PC-9 (cell line): ENCODE data around the gene FERMT3. TPM values are rescaled to one million over a fixed set of nuclear protein-coding genes. Genes with fewer than 3 reads are reported as not detected.

Source experiments
- BruUV-seq: library from RNA; stranded (reverse); fragments of 400-500 nt; replicated peaks from 2 replicates; lab custom pipeline; 2021; lab: Mats Ljungman, UMichigan
- CTCF ChIA-PET: fragments of 300-600 bp; sonication (Branson Sonifier 250); formaldehyde crosslinking; loops from one replicate; lab custom pipeline; 2022; ENCODE audit warnings: antibody characterized with exemption; lab: Charles Lee
- POLR2A ChIA-PET: fragments of 300-600 bp; sonication (Branson Sonifier 250); formaldehyde crosslinking; loops from one replicate; lab custom pipeline; 2022; ENCODE audit warnings: antibody characterized with exemption; ENCODE audit not compliant: unreplicated experiment; lab: Charles Lee
- DNase-seq, 2 experiments: peaks; one replicate each; pipeline versions ENCODE4 v3.0.0 to v3.0.0-alpha.2; 2015 to 2022; ENCODE audit warnings: mixed read lengths in 1 of 2
- H2AFZ ChIP-seq: fragments of 200-600 bp; sonication (generic); 2 replicates; pipeline ENCODE4 v1.8.1; 2017; ENCODE audit warnings: antibody characterized with exemption
- H3F3A ChIP-seq: fragments of 200-600 bp; sonication (generic); 2 replicates; pipeline ENCODE4 v1.8.1; 2017; ENCODE audit warnings: antibody characterized with exemption, mild to moderate bottlenecking, low read depth; ENCODE audit not compliant: insufficient read depth
- H3K27ac ChIP-seq: fragments of 200-600 bp; sonication (generic); 2 replicates; pipeline ENCODE4 v1.6.1; 2016; ENCODE audit warnings: mixed run types
- H3K27me3 ChIP-seq: fragments of 200-600 bp; sonication (generic); 2 replicates; pipeline ENCODE4 v1.6.1; 2016; ENCODE audit warnings: low read depth, mixed run types; ENCODE audit not compliant: insufficient read depth
- H3K36me3 ChIP-seq: fragments of 200-600 bp; sonication (generic); 2 replicates; pipeline ENCODE4 v1.6.1; 2016; ENCODE audit warnings: low read depth, mixed run types
- H3K4me1 ChIP-seq: fragments of 200-600 bp; sonication (generic); replicated peaks from 2 replicates; pipeline ENCODE4 v1.6.1; 2016; ENCODE audit warnings: mixed run types; ENCODE audit not compliant: insufficient read depth
- H3K4me2 ChIP-seq: fragments of 200-600 bp; sonication (generic); 2 replicates; pipeline ENCODE4 v1.6.1; 2017; ENCODE audit warnings: mixed run types
- H3K4me3 ChIP-seq: fragments of 200-600 bp; sonication (generic); 2 replicates; pipeline ENCODE4 v1.6.1; 2016; ENCODE audit warnings: mixed run types
- H3K79me2 ChIP-seq: fragments of 200-600 bp; sonication (generic); 2 replicates; pipeline ENCODE4 v1.6.1; 2017; ENCODE audit warnings: low read depth, mixed run types
- H3K9me2 ChIP-seq: fragments of 200-600 bp; sonication (generic); 2 replicates; pipeline ENCODE4 v1.8.1; 2017; ENCODE audit warnings: mild to moderate bottlenecking; ENCODE audit not compliant: insufficient read depth
- H3K9me3 ChIP-seq: fragments of 200-600 bp; sonication (generic); 2 replicates; pipeline ENCODE4 v1.8.1; 2016; ENCODE audit warnings: low read depth; ENCODE audit not compliant: insufficient read depth
- H4K20me1 ChIP-seq: fragments of 200-600 bp; sonication (generic); 2 replicates; pipeline ENCODE4 v1.8.1; 2017; ENCODE audit not compliant: insufficient read depth
- CTCF ChIP-seq: fragments of 200-600 bp; sonication (generic); conservative IDR thresholded peaks from 2 replicates; pipeline ENCODE4 v1.6.1; 2017; ENCODE audit warnings: mixed run types, antibody characterized with exemption, mild to moderate bottlenecking, moderate library complexity
- EZH2 ChIP-seq: fragments of 200-600 bp; sonication (generic); IDR thresholded peaks from 2 replicates; pipeline ENCODE4 v1.8.0; 2017; ENCODE audit warnings: antibody characterized with exemption, low read depth
- intact Hi-C: fragments of 100-400 bp; cut with micrococcal nuclease; formaldehyde crosslinking; loops from one replicate; pipeline ENCODE4 v1.10.0; 2022; ENCODE audit not compliant: unreplicated experiment
- total RNA-seq: library from RNA; stranded (reverse); gene quantifications from 2 replicates; pipeline ENCODE4 v1.2.3, GENCODE V29; 2021

Gene FERMT3
- total RNA-seq, 1 experiment from 2014 or later: 5.0 TPM

DNA sequence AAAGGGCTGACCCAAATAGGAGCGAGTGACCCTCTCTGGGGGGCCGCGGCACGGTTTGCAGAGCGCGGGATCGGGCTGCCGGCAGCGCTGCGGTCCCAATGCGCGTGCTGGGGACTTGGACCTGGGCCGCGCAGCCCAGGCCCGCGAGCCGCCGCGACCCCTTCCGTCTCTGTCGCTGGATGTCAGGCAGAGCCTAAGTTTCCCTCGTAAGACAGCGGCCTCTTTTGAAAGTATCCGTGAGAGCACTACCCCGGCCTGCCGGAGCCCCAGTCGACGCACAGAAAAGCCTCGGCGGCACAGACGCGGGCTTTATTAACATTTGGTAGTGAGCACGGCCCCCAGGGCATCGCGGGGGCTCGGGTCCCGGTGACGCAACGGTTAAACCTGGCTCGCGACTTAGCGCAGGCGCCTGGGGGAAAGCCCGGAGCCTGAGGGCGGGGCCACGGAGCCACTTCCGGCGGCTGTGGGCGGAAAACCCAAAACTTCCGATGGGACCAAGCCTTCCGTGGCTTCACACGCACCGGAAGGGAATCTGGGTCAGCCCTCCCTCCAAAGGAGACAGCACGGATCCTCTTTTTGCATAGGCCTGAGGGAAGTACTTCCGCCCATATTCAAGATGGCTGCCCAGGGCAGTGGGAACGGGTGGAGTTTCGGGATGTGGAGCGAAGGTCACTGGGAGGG, 63.2 kb downstream of the FERMT3 start:
- Histone ChIP-seq H3K4me2 (peak overlapping the region; percentile 91), H3K9me2 (no peaks in the 10 kb centered on the region), H4K20me1 (no peaks in the 10 kb centered on the region), H2AFZ (peak overlapping the region; percentile 78), H3K79me2 (peaks cover 25% of the 10 kb centered on the region), H3K4me1 (peaks cover 25% of the 10 kb centered on the region), H3K36me3 (no peaks in the 10 kb centered on the region), H3K27ac (peak overlapping the region; percentile 89), H3K9me3 (no peaks in the 10 kb centered on the region), H3K4me3 (peak overlapping the region; percentile 63), H3K27me3 (no peaks in the 10 kb centered on the region), H3F3A (peaks cover 54% of the 10 kb centered on the region)
- DNase-seq: peak; percentile 99
- ChIA-PET CTCF (interaction anchor here (0.5 to 1.0 kb wide), 5 partner anchors 18 to 1063 kb away, joined by 3 to 6 read pairs (median 5); partner anchors contain the start of gene PRDX5), POLR2A (interaction anchor here (0.5 to 0.7 kb wide), 6 partner anchors 18 to 1542 kb away, joined by 3 to 13 read pairs (median 4); partner anchors contain the start of genes FKBP2, HNRNPUL2 and TRMT112)
- TF ChIP-seq CTCF: peak; percentile 35; the same call in 1 of the 2 replicates
- no peak for TF ChIP-seq EZH2
- TSS peak; percentile 59 for BruUV-seq
- intact Hi-C loops: loop anchor here (1.0 kb wide), 5 partner anchors 16 to 65 kb away; partner anchors contain the start of genes ESRRA, FKBP2 and GPR137

Other genes starting within 250 kb of the FERMT3 start
- 521 and 547 TPM in 2 replicates for gene COX8A, start 232.1 kb upstream of the FERMT3 start, total RNA-seq
- 105 and 119 TPM in 2 replicates for gene OTUB1, start 220.3 kb upstream of the FERMT3 start, total RNA-seq
- 0.25 and 0.44 TPM in 2 replicates for gene FLRT1, start 170.8 kb upstream of the FERMT3 start, total RNA-seq
- 41.0 and 68.8 TPM in 2 replicates for gene MACROD1, start 40.6 kb upstream of the FERMT3 start, total RNA-seq
- gene STIP1, start 20.6 kb upstream of the FERMT3 start, total RNA-seq: 267 and 299 TPM in 2 replicates
- 55.2 and 76.2 TPM in 2 replicates for gene TRPT1, start 19.5 kb downstream of the FERMT3 start, total RNA-seq
- 87.4 and 112 TPM in 2 replicates for gene NUDT22, start 19.6 kb downstream of the FERMT3 start, total RNA-seq
- 55.0 and 57.1 TPM in 2 replicates for gene DNAJC4, start 23.8 kb downstream of the FERMT3 start, total RNA-seq
- gene VEGFB, start 27.9 kb downstream of the FERMT3 start, total RNA-seq: 110 and 129 TPM in 2 replicates
- gene FKBP2, start 34.4 kb downstream of the FERMT3 start, total RNA-seq: 84.2 and 93.2 TPM in 2 replicates
- gene PPP1R14B, start 40.2 kb downstream of the FERMT3 start, total RNA-seq: 385 and 435 TPM in 2 replicates
- 73.2 and 79.6 TPM in 2 replicates for gene PLCB3, start 44.8 kb downstream of the FERMT3 start, total RNA-seq
- 94.3 and 94.4 TPM in 2 replicates for gene BAD, start 77.9 kb downstream of the FERMT3 start, total RNA-seq
- gene GPR137, start 79.1 kb downstream of the FERMT3 start, total RNA-seq: 72.8 and 110 TPM in 2 replicates
- gene KCNK4, start 84.6 kb downstream of the FERMT3 start, total RNA-seq: 0.53 and 0.57 TPM in 2 replicates
- gene CATSPERZ, start 93.6 kb downstream of the FERMT3 start, total RNA-seq: 1.3 TPM in 1 of 2 replicates, not detected in the other
- gene ESRRA, start 98.8 kb downstream of the FERMT3 start, total RNA-seq: 61.0 and 64.6 TPM in 2 replicates
- gene TRMT112, start 110.8 kb downstream of the FERMT3 start, total RNA-seq: 264 and 275 TPM in 2 replicates
- 381 and 441 TPM in 2 replicates for gene PRDX5, start 111.4 kb downstream of the FERMT3 start, total RNA-seq
- 9.6 and 15.1 TPM in 2 replicates for gene CCDC88B, start 133.5 kb downstream of the FERMT3 start, total RNA-seq
- gene RPS6KA4, start 152.4 kb downstream of the FERMT3 start, total RNA-seq: 60.6 and 64.3 TPM in 2 replicates